Natural killer cell (primary cell): Measurements from ENCODE around the gene RBM47. TPM values are rescaled to one million over a fixed set of nuclear protein-coding genes. Genes with fewer than 3 reads are reported as not detected.
"Not testable (repeated sequence)": the region's sequence is repeated elsewhere in the genome, so short reads cannot be mapped to it uniquely, and the experiment has no call there.

Source experiments
- ATAC-seq, 3 donors: fragments of 150-1000 bp in 2 of 3; fragments of 200-7000 bp in 1 of 3; cut with Tn5 transposase; 1 replicate in 1 of 3; 2 replicates in 2 of 3; pipeline ENCODE4 v1.10.0; 2021; ENCODE audit warnings: mild to moderate bottlenecking in 2 of 3, moderate library complexity in 2 of 3
- DNase-seq, 2 donors: peaks; one replicate each; pipeline versions ENCODE4 v3.0.0 to v3.0.0-alpha.2; 2013 to 2021; ENCODE audit warnings: mixed read lengths in 1 of 2
- H3K27ac ChIP-seq: one replicate; pipeline ENCODE4 v1.5.1; 2013; ENCODE audit warnings: mild to moderate bottlenecking, low read length
- H3K27me3 ChIP-seq: one replicate; pipeline ENCODE4 v1.6.1; 2013; ENCODE audit warnings: low read length; ENCODE audit not compliant: control insufficient read depth, insufficient read depth
- H3K36me3 ChIP-seq: one replicate; pipeline ENCODE4 v1.6.1; 2013; ENCODE audit warnings: low read length; ENCODE audit not compliant: control insufficient read depth, insufficient read depth
- H3K4me1 ChIP-seq: one replicate; pipeline ENCODE4 v1.6.1; 2013; ENCODE audit warnings: low read length; ENCODE audit not compliant: control insufficient read depth, insufficient read depth
- H3K4me3 ChIP-seq: one replicate; pipeline ENCODE4 v1.5.1; 2013; ENCODE audit warnings: low read length
- H3K9me3 ChIP-seq: one replicate; pipeline ENCODE4 v1.6.1; 2013; ENCODE audit warnings: low read length; ENCODE audit not compliant: control insufficient read depth, insufficient read depth
- H3K27ac Mint-ChIP-seq, 2 donors: one replicate each; pipeline ENCODE4 v1.8.0; 2022; ENCODE audit warnings: mild to moderate bottlenecking in 2 of 2, mixed read lengths in 2 of 2, moderate library complexity in 1 of 2
- H3K27me3 Mint-ChIP-seq, 2 donors: one replicate each; pipeline ENCODE4 v1.8.0; 2022; ENCODE audit warnings: low read depth in 2 of 2, mixed read lengths in 2 of 2
- H3K36me3 Mint-ChIP-seq: one replicate; pipeline ENCODE4 v1.8.0; 2022; ENCODE audit warnings: mixed read lengths
- H3K4me1 Mint-ChIP-seq, 2 donors: one replicate each; pipeline ENCODE4 v1.8.0; 2022; ENCODE audit warnings: mixed read lengths in 2 of 2
- H3K4me3 Mint-ChIP-seq: one replicate; pipeline ENCODE4 v1.8.0; 2022; ENCODE audit warnings: mild to moderate bottlenecking, moderate library complexity, mixed read lengths
- H3K9me3 Mint-ChIP-seq, 2 donors: one replicate each; pipeline ENCODE4 v1.8.0; 2022; ENCODE audit warnings: mixed read lengths in 2 of 2
- WGBS: methylation state at CpG from one replicate; pipeline ENCODE4 v1.1.7; 2013; ENCODE audit warnings: missing lambda C conversion rate; ENCODE audit not compliant: insufficient coverage; 5-methylcytosine and 5-hydroxymethylcytosine counted together
- intact Hi-C: fragments of 100-400 bp; cut with micrococcal nuclease; formaldehyde crosslinking; loops from one replicate; pipeline ENCODE4 v1.14.2; 2022
- total RNA-seq, 4 donors: library from RNA; stranded (reverse); fragments of 120-200 nt in 1 of 4; gene quantifications; one replicate each; pipeline versions ENCODE4 v1.2.3 to v1.2.4, GENCODE V29; 2013 to 2022
- TF ChIP-seq, protein P1 (sequence below): fragments of 200-600 bp; IDR thresholded peaks from one replicate; pipeline ENCODE4 v1.8.0; 2022; ENCODE audit warnings: antibody characterized with exemption

Gene RBM47
- total RNA-seq, 3 donors from 2014 or later (not counting 1 experiment from before 2014, with no cell fraction given), result 2.0 to 7.7 (median 3.9) TPM

DNA sequence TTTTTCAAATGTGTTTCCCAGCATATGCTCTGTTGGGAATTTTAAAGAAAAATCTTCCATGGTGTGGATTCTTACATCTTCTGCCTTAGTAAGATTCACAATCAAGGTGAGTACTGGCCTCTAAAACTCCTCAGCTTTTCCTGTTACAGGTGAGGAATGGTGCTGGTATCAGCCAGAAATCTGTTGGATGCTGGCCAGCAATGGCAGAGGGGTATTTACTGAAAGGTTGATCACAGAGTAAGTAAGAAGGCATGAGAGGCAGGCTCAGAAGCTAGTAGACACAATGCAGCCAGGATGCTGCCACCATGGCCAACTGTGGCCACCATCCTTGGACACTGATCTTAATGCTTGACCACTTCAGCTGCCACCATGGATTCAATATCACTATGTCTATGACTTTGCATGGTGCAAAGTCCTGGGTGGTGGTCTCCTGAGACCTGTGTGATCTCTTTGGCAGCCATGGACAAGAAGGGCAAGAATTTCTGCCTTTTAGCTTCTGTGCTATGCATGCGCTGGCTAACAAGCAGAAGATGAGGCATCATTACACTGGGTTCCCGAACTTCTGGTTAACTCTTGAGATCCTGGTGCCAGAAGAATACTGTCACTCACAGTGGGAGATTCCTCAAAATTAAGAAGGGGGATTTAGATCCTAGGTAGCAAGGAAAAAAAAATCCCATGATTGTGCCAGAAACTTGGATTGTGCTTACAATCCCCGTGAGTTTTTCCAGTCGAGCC lies 234.3 kb downstream of the RBM47 start:
- ATAC-seq, result no peak
- no peaks in the 10 kb centered on the region for H3K4me1 Mint-ChIP-seq
- H3K9me3 ChIP-seq, result no peaks in the 10 kb centered on the region

DNA sequence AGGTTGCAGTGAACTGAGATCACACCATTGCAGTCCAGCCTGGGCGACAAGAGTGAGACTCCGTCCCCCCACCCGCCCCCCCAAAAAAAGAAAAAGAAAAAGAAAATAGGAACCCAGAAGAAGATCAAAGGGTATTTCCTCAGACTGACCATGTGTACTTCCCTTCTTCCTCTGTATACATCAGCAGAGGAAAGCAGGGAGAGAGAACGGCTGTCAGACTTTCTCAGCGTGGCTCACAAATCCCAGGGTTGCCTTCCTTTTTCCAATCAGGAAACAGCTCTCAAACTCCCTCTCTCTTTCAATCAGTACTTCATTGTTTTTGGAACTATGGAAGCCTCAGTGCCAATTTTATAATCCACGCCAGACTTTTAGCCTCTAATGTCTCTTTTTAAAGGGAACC lies 235.4 kb downstream of the RBM47 start:
- no peaks in the 10 kb centered on the region for H3K27me3 ChIP-seq
- no peak overlapping the region for H3K4me3 ChIP-seq
- ATAC-seq (no peak), DNase-seq (no peak)
- intact Hi-C loops, result no loop called here
- H3K36me3 Mint-ChIP-seq, result no peaks in the 10 kb centered on the region
- no peaks in the 10 kb centered on the region for H3K4me1 Mint-ChIP-seq
- H3K9me3 ChIP-seq, result no peaks in the 10 kb centered on the region
- H3K9me3 Mint-ChIP-seq, result no peaks in the 10 kb centered on the region
- WGBS, result 68% methylated on average over 3 of the region's 6 CpGs
- H3K27ac Mint-ChIP-seq, result no peak overlapping the region
- TF ChIP-seq, protein P1, sequence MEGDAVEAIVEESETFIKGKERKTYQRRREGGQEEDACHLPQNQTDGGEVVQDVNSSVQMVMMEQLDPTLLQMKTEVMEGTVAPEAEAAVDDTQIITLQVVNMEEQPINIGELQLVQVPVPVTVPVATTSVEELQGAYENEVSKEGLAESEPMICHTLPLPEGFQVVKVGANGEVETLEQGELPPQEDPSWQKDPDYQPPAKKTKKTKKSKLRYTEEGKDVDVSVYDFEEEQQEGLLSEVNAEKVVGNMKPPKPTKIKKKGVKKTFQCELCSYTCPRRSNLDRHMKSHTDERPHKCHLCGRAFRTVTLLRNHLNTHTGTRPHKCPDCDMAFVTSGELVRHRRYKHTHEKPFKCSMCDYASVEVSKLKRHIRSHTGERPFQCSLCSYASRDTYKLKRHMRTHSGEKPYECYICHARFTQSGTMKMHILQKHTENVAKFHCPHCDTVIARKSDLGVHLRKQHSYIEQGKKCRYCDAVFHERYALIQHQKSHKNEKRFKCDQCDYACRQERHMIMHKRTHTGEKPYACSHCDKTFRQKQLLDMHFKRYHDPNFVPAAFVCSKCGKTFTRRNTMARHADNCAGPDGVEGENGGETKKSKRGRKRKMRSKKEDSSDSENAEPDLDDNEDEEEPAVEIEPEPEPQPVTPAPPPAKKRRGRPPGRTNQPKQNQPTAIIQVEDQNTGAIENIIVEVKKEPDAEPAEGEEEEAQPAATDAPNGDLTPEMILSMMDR, result no peak
- H3K27ac ChIP-seq, result no peak overlapping the region
- H3K27me3 Mint-ChIP-seq, result peaks cover 0 to 1% of the 10 kb centered on the region in 2 donors
- H3K36me3 ChIP-seq, result no peaks in the 10 kb centered on the region
- H3K4me1 ChIP-seq, result no peaks in the 10 kb centered on the region
- no peak overlapping the region for H3K4me3 Mint-ChIP-seq

More for the DNA sequence above, 234.3 kb downstream of the RBM47 start:
- Histone ChIP-seq H3K4me1 (no peaks in the 10 kb centered on the region), H3K36me3 (no peaks in the 10 kb centered on the region), H3K27me3 (no peaks in the 10 kb centered on the region), H3K27ac (no peak overlapping the region), H3K4me3 (no peak overlapping the region)
- 66% methylated on average over 4 of the region's 4 CpGs for WGBS
- intact Hi-C loops, result no loop called here
- DNase-seq, result no peak
- Mint-ChIP-seq H3K27ac (no peak overlapping the region), H3K36me3 (no peaks in the 10 kb centered on the region), H3K9me3 (no peaks in the 10 kb centered on the region), H3K4me3 (no peak overlapping the region), H3K27me3 (peaks cover 0 to 8% of the 10 kb centered on the region in 2 donors)
- TF ChIP-seq, protein P1, result no peak

DNA sequence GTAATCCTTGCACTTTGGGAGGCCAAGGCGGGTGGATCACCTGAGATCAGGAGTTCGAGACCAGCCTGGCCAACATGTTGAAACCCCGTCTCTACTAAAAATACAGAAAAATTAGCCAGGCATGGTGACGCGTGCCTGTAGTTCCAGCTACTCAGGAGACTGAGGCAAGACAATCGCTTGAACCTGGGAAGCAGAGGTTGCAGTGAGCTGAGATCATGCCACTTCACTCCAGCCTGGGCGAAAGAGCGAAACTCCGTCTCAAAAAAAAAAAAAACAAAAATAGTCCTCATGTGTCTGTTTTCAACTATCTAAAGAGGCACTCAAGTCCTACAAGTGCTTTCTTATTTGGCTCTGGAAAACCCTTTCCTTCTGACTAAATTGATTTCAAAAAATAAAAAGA lies 237.4 kb downstream of the RBM47 start:
- H3K4me1 Mint-ChIP-seq, DNase-seq, H3K4me3 ChIP-seq, H3K9me3 Mint-ChIP-seq, H3K36me3 Mint-ChIP-seq, H3K27me3 ChIP-seq, H3K4me1 ChIP-seq, H3K36me3 ChIP-seq, H3K27ac ChIP-seq, intact Hi-C loops, H3K9me3 ChIP-seq, H3K27ac Mint-ChIP-seq, ATAC-seq, H3K4me3 Mint-ChIP-seq, H3K27me3 Mint-ChIP-seq: not testable (repeated sequence)
- WGBS, result 96% methylated on average over 8 of the region's 9 CpGs

DNA sequence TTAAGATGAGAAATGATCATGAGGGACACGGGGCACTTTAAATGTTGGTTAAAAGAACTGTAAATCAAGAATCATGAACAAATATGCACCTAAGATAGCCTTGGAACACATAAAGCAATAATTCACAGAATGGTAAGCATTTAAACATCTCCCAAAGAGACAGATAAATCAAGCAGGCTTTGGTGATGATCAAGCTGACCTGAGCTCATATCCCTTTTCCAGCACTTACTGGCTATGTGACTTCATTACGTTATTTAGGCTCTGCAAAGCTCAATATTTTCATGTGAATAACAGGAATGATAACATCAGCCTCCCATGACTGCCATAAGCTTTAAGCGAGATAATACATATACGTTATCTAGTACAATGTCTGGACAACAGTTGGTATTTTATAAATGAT lies 239.7 kb downstream of the RBM47 start:
- TF ChIP-seq, protein P1, result no peak
- H3K4me1 Mint-ChIP-seq, result no peaks in the 10 kb centered on the region
- H3K9me3 Mint-ChIP-seq, result no peaks in the 10 kb centered on the region
- Histone ChIP-seq H3K27ac (no peak overlapping the region), H3K4me3 (no peak overlapping the region), H3K9me3 (no peaks in the 10 kb centered on the region), H3K27me3 (no peaks in the 10 kb centered on the region), H3K36me3 (no peaks in the 10 kb centered on the region), H3K4me1 (no peaks in the 10 kb centered on the region)
- 94% methylated on average over 2 of the region's 4 CpGs for WGBS
- peaks cover 0 to 2% of the 10 kb centered on the region in 2 donors for H3K27me3 Mint-ChIP-seq
- no peaks in the 10 kb centered on the region for H3K36me3 Mint-ChIP-seq
- H3K4me3 Mint-ChIP-seq, result no peak overlapping the region
- ATAC-seq (no peak), DNase-seq (no peak)
- H3K27ac Mint-ChIP-seq, result no peak overlapping the region
- intact Hi-C loops, result no loop called here
